ENCODE measurements around the gene RAB12.

RAB12 gene

DNA sequence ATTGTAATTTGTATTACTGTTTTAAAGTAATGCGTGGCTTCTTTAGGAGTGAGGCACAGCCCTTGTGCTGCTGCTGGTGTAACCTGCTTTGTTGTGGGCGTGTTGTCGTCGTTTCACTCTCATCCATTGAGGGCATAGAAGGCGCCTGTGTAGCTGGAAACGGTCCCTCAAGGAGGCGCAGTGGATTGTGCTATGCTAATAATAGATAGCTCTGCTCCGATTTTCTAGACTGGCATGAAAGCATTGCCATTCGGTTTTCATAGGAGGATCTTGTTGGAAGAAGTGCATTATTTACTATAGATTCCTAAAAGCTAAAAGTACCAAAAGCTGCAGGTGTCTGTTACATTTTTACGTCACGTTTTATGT, 17.9 kb downstream of the RAB12 start:
- CTCF ChIA-PET, result interaction anchor here (0.6 kb wide), 1 partner anchor 26 kb away, joined by 3 read pairs; no protein-coding TSS in a partner anchor
- H3K27ac ChIP-seq, result no peak overlapping the region
- no peak for DNase-seq (ENCODE audit: low spot score)
- POLR2A ChIA-PET (ENCODE audit: low non-redundant PET), result no interaction called here
- TF ChIP-seq, protein P1, sequence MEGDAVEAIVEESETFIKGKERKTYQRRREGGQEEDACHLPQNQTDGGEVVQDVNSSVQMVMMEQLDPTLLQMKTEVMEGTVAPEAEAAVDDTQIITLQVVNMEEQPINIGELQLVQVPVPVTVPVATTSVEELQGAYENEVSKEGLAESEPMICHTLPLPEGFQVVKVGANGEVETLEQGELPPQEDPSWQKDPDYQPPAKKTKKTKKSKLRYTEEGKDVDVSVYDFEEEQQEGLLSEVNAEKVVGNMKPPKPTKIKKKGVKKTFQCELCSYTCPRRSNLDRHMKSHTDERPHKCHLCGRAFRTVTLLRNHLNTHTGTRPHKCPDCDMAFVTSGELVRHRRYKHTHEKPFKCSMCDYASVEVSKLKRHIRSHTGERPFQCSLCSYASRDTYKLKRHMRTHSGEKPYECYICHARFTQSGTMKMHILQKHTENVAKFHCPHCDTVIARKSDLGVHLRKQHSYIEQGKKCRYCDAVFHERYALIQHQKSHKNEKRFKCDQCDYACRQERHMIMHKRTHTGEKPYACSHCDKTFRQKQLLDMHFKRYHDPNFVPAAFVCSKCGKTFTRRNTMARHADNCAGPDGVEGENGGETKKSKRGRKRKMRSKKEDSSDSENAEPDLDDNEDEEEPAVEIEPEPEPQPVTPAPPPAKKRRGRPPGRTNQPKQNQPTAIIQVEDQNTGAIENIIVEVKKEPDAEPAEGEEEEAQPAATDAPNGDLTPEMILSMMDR (conservative IDR thresholded peaks at IDR 0.05; ENCODE audit: low read depth), result no peak

DNA sequence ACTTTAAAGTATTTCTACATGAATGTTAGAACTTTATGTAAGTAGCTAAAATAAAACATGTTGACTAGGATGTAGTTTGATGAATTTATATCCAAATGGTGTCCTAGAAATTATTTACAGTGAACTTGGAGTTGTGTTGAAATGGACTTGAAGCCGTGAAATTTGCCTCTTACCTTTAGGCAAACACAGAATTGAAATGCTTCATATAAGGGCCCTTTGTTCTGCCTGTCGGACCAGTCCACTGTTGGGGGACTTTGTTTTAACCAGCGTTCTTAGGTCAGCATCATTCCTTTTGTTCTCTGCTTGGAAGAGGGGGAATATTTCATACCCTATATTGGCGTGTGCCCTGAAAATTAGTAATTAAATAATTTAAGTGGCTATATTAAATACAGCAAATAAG, 18.3 kb downstream of the RAB12 start:
- POLR2A ChIA-PET (ENCODE audit: low non-redundant PET), result no interaction called here
- no peak overlapping the region for H3K27ac ChIP-seq
- TF ChIP-seq, protein P1 (conservative IDR thresholded peaks at IDR 0.05; ENCODE audit: low read depth), result no peak
- no peak for DNase-seq (ENCODE audit: low spot score)
- CTCF ChIA-PET, result no interaction called here

DNA sequence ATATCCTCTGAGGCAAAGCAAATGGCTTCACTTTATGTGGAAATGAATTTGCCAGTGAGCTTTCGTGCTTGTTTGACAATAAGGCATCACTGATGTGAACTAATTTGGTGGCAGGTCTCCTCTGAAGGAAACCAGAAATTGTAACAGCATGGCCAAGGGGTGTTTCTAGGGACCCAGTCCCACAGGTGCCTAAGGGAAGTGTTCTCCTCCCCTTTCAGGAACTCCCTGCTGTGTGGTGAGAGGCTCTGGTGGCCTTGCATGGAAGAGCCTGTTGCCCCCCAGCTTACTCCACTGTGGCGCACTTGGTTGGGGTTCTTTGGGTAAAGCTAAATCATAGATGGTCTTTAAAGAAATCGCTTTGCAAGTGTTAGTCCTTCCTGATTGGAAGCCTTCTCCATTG, 20.4 kb downstream of the RAB12 start:
- POLR2A ChIA-PET (ENCODE audit: low non-redundant PET), result no interaction called here
- DNase-seq (ENCODE audit: low spot score), result no peak
- CTCF ChIA-PET, result no interaction called here

GRCh38 chr18:8630546-8630945, 21.3 kb downstream of the RAB12 start:
- ChIA-PET CTCF (interaction anchor here (0.5 to 0.6 kb wide), 2 partner anchors 10 to 11 kb away, joined by 3 to 5 read pairs; no protein-coding TSS in a partner anchor), POLR2A (ENCODE audit: low non-redundant PET) (no interaction called here)
- no peak for DNase-seq (ENCODE audit: low spot score)
- no peak overlapping the region for H3K27ac ChIP-seq
- TF ChIP-seq, protein P1 (conservative IDR thresholded peaks at IDR 0.05; ENCODE audit: low read depth), result no peak

More for the DNA sequence above, 20.4 kb downstream of the RAB12 start:
- TF ChIP-seq, protein P1 (conservative IDR thresholded peaks at IDR 0.05; ENCODE audit: low read depth), result no peak
- H3K27ac ChIP-seq, result no peak overlapping the region

DNA sequence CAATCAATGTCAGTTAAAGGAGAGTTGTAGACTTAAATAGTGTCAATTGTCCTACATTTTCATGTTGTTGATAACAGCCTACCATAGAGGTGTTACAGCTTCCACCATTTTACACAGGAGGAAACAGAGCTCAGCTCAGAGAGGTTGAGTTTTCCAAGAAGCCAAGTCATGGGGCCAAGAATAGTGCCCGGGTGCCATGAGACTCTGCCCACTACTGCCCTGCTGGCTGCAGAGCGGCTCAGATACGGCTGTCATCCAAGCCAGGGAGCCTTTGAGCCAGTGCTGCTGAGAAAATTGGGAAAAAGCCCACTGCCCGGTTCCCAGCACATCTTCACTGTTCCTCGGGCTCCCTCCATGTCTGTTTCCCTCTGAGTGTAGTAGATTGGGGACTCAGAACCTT, 22.0 kb downstream of the RAB12 start:
- H3K27ac ChIP-seq, result no peak overlapping the region
- TF ChIP-seq, protein P1 (conservative IDR thresholded peaks at IDR 0.05; ENCODE audit: low read depth), result no peak
- CTCF ChIA-PET, result interaction anchor here (0.6 kb wide), 1 partner anchor 10 kb away, joined by 3 read pairs; no protein-coding TSS in a partner anchor
- DNase-seq (ENCODE audit: low spot score), result no peak
- POLR2A ChIA-PET (ENCODE audit: low non-redundant PET), result no interaction called here

DNA sequence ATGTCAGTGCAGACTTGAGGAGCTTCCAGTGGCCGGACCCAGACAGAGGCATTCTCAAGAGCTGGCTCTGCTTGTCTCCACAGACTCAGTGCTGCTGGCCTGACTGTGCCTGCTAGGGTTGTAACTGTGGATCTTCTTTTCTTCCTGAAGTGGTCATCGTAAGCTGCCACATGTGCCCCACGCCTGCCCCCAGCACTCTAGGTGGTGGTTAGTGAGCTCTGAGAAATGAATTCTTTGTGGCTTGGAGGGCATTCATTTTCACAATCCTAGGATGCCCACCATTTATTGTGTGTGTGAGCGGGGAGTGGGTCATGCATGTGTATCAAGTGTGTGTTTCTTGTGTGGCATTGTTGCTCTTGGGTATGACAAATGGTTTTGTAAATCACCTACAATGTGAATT, 23.1 kb downstream of the RAB12 start:
- H3K27ac ChIP-seq, result no peak overlapping the region
- ChIA-PET POLR2A (ENCODE audit: low non-redundant PET) (no interaction called here), CTCF (no interaction called here)
- no peak for DNase-seq (ENCODE audit: low spot score)
- TF ChIP-seq, protein P1 (conservative IDR thresholded peaks at IDR 0.05; ENCODE audit: low read depth), result no peak

DNA sequence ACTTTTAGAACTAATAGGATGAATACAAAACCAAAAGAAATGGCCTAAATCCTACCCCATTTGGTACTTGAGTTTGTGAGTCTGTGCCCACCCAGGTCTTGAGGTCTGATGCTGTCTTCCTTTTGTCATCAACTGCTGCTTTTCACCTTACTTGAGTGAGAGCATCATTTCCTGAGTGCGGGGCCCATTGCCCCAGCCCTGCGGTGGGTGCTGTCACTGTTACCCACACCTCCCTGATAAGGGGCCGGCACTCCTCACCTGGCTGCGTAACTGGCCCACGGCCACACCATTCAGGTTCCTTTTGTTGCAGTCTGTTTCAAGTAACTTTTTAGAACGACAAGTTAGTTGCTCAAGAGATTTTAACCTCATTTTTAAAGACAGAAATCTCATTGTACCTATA, 25.3 kb downstream of the RAB12 start:
- ChIA-PET CTCF (interaction anchor here (1.0 kb wide), 1 partner anchor 349 kb away, joined by 4 read pairs; no protein-coding TSS in a partner anchor), POLR2A (ENCODE audit: low non-redundant PET) (no interaction called here)
- no peak overlapping the region for H3K27ac ChIP-seq
- TF ChIP-seq, protein P1 (conservative IDR thresholded peaks at IDR 0.05; ENCODE audit: low read depth), result no peak
- no peak for DNase-seq (ENCODE audit: low spot score)

All from RWPE1 (cell line).